Measurements from ENCODE around the gene GJB5.

- TF ChIP-seq CTCF (conservative IDR thresholded peaks at IDR 0.05; ENCODE audit: low read length) (no peak), EZH2phosphoT487 (IDR thresholded peaks at IDR 0.05; ENCODE audit: borderline replicate concordance) (no peak)
Observed at GRCh38 chr1:34721241-34721640, 33.6 kb upstream of the GJB5 start.
